NCI-H524 (cell line): ENCODE data around the gene IL3.

ENCODE experiments used
- DNase-seq, 2 experiments: peaks; one replicate each; lab custom pipeline; 2025; lab: John Stamatoyannopoulos, UW

Gene IL3

DNA sequence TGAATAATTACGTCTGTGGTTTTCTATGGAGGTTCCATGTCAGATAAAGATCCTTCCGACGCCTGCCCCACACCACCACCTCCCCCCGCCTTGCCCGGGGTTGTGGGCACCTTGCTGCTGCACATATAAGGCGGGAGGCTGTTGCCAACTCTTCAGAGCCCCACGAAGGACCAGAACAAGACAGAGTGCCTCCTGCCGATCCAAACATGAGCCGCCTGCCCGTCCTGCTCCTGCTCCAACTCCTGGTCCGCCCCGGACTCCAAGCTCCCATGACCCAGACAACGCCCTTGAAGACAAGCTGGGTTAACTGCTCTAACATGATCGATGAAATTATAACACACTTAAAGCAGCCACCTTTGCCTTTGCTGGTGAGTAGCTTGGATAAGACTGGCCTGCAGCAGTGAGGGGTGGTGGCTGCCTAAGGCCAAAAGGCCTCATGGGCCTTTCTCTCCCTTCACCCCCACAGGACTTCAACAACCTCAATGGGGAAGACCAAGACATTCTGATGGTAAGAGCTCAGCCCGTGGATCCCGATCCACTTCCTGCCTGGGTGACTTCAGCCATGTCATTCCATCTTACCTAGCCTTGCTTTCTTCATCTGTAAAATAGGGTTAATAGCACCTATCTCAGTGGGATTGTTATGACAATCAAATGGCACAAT is at the start of gene IL3:
IL3 (plus strand) TSS at position 155 of the 661 bp plus-strand sequence; CDS start at position 207, 52 bp downstream.
- no peak for DNase-seq

DNA sequence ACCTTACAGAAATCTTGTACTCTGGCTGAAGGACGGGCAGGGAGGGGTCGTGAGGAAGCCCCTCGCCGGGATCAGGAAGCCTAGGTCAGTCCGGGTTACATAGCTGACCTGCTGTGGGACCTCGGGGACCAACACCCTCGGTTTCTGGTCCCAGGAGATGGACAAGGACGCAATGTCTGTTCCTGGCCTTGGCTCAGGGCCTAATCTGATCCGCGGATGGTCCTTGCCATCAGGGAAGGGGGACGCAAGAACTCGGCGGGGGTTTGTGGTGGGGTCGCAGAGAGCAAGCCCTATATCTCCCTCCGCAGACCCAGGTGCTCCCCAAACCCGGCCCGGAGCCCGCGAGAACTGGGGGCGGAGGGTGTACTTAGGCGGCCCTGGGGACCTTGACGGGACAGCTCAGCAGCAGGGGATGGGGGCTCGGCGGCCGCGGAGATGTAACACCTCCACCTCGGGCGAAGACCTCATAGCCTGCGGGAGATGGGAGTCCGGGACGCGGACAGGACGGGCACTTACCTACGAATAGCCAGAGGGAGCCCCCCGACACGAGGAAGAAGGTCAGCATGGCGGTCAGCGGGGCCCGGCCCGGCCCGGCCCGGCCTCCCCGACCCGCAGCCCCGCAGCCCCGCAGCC is 49.4 kb upstream of the IL3 start:
- peak in 1 of 2 experiments; percentile 7 for DNase-seq

DNA sequence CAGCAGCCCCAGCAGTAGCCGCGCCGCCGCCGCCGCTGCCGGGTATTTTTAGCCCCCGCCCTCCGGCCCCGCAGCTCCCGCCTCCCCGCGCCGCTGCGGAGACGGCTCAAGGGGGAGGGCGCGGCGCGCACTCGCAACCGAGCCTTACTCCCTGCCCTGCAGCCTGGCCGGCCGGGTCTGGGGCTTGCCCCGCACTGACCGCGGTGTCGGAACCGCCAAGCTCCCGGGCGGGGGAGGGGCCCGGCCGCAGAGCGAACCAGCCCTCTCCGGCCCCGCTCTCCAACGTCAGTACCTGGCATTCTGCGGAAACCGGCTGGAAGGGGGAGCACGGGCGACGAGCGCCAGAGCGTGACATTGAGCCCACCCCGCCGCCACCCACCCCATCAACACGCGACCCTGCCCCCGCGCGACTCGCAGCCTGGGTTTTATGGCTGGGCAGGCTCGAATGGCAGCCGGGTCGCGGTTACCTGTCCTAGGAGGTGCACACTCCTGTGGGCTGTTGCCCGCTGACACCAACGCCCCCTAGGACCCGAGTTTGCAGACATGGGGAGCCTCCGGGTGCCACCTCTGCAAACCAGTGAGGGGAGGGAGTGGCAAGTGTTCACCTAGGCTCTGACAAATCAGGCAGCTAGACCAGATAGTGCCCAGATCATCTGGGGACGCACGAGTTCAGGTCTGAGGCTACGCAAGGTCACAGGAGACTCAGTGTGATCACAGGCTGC is 48.7 kb upstream of the IL3 start, which contains the start of gene ACSL6:
ACSL6 (minus strand) TSS at position 37 of the 722 bp plus-strand sequence. CDS start 105 bp downstream, outside the sequence.
- DNase-seq, result peak in 1 of 2 experiments; percentile 20

DNA sequence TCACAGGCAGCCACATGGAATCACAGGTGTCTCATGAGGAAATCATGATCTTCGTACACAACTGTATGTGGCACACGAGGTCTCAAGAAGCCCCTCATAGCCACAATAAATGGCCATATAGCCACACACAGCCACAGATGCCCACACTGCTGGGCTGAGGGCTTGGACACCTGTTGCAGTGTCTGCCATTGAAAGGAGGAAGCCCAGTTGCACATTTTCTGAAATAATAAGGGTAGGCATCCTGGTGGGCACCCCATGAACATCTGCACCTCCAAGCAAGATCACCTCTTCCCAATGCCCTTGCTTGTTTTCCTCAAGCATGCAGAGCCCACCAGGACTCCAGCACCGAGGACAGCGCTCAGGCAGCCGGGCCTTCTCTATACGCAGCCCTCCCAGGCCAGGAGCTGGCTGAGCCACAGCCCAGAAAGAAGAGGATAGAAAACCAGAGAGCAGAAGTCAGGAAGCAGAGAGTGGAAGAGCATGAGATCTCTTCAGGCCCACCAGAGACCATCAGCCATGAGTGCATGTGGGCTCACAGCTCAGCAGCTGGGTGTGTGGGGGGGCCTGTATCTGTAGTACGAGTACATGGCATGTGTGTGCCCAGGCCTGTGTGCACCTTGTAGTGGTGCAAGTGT is 48.0 kb upstream of the IL3 start:
- no peak for DNase-seq

- DNase-seq, result no peak
Observed at GRCh38 chr5:132013006-132013689, 47.3 kb upstream of the IL3 start.

- no peak for DNase-seq
Observed at GRCh38 chr5:132013711-132014110, 46.7 kb upstream of the IL3 start.

GRCh38 chr5:132016721-132017250 is 43.7 kb upstream of the IL3 start:
- no peak for DNase-seq

DNA sequence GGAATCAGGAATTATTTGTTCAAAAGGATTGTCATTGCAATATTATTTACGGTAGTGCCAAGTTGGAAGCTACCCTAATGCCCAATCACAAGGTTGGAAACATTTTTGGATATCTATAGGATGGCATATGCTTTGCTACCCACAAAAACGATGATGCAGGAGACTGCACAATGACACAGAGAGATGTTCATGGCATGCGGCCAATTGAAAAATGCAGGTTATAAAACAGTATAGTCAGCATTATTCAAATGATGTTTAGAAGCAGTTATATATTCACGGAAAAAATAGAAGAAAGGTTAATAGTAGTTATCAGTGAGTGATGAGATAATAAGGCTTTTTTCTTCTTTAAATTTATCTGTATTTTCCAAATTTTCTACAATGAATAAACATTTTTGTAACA is 43.1 kb upstream of the IL3 start:
- DNase-seq, result no peak

DNA sequence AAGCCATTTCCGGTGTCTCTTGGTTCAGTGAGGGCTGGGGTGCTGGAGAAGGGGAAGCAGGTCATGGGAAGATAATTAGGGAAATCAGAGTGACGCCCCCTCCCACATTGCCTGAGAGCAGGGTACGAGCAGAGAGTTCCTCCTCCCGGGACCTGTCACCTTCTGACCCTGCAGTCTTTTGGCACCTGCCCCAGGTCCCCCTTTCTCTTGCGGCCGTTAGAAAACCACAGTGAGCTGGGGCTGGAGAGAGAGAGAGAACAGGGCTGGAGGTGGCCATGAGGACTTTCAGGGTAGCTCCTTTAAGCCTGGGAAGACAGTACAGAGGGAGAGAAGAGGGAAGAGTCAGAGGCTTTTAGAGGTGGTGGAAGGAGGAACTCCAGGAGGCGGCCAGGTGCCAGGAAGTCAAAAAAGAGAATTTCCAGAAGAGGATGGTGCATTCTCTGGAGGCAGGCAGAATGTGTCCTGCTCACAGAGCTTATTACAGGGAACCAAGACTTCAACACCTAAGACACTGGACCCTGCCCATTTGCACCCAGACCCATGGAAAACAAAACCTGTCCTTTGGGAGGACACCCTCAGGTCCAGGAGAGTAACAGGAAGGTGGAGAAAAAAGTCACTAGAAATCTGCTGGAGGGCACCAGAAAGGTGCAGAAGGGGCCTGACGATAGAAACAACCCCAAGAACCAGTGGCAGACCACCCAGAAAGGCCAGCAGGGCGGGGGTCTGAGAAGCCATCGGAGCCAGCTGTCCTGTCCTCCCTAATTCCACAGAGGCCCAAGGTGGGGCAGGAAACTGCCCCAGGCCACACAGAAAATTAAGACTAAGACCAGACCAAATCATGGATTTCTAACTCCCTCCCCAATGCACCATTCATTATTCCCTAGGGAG is 42.5 kb upstream of the IL3 start:
- DNase-seq, result no peak

- DNase-seq, result no peak
Observed at GRCh38 chr5:132019337-132019736, 41.1 kb upstream of the IL3 start.

GRCh38 chr5:132019857-132020555 is 40.4 kb upstream of the IL3 start:
- no peak for DNase-seq

- no peak for DNase-seq
Observed at GRCh38 chr5:132020568-132021339, 39.7 kb upstream of the IL3 start.

GRCh38 chr5:132021654-132022053 is 38.8 kb upstream of the IL3 start:
- DNase-seq, result no peak

DNA sequence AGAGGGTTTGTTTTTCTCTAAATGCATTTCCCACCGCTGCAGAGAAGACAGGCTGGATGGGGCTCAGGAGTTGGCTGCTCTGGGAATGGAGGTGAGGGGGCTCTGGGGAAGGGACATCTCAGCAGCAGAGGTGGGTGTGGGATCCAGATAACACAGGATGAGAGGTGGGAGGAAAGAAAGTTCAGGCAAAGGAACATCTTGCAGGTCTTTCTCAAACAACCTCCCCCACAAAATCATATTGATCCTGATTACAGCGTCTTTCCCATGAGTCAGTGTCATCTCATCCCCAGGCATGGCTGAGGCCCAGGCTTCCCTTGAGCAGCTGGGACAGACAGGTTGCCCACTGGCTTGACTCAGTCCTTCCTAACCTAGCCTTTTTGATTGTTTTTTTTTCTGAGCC is 37.7 kb upstream of the IL3 start:
- no peak for DNase-seq

DNA sequence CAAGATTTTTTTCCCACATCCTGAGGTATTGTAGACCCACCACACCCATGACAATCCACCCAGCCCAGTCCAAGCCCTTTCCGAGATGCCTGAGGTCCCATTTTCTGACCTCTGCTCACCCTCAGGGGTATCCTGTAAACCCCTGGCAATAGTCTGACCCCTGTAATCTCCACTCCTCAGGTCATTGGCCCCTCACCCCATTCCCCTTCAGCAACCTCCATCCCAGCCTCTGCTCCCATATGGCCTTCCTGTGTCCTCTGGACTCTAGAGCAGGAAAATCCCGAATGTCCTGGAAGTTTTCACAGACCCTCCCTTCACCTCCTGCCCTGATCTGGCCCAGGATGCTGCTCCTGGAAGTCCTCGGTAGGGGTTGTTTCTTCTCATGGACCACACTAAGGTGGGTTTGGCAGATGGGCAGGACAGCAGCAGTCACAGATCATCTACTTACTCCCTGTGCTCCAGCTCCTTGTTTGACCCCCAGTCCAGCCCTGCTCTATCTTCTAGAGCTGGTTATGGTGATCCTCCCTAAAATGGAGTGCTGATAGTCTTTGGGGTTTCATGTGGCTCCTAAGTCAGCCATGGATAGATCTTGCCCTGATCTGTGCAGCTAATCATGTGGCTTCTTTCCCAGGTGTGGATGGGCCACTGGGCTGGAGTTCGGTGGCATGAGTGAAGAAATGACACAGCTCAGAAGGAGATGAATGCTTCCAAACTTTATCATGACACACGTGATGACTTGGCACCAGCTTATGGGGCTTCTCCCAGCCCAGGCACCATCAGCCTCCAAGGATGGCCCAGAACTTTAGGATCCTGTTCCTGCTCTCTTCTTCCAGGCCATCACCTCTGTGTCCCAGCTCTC is 37.0 kb upstream of the IL3 start:
- no peak for DNase-seq

- DNase-seq, result no peak
Observed at GRCh38 chr5:132024117-132024435, 36.4 kb upstream of the IL3 start.

DNA sequence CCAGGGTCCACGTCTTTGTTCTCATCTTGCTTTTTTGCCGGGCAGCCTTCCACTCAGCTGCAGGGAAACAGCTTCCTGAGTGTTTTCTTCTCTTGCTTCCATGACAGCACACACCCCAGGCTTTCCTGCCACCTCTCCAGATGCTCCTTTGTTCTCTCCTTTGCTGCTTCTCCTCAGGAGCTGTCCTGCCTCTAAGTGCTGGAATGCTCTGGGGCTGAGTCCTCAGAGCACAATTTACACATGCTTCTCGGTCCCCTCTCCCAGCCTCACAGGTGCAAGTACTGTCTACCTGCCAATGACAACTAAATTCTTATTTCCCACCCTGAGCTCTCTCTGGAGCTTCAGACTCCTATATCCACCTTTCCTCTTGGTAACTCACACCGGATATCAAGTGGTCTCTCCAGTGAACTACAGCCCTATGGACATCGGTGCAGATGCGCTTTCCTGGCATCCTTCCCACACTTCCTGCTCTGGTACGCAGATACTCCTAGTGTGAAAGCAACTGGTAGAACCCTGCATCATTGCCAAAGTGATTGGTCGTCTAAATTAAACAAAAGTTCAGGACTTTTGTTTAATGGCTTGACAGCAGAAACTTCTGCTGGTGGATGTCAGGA is 35.6 kb upstream of the IL3 start:
- no peak for DNase-seq

DNA sequence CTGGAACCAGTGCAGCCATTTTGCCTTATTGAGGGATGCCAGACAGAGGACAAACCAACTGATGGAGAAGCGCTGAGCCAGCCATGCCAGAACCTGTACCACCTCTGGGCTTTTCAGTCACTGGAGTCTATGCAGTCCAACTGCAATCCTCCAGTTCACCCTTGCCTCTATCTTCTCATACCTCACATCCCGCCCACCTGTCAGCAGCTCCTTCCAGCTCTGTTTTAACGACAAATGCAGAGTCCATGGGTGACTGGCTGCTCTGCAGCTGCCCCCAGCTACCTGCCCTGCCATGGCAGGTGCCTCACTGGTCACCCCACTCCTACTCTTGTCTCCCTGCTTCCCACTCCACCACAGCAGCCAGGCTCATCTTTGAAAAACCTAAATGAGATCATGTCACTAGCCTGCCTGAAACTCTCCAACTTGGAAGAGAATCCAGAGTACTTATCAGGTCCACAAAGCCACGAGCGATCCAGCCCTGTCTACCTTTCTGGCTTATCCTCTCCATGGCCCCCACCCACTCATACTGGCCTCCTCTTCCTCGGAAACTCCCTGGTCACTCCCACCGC is 35.0 kb upstream of the IL3 start:
- DNase-seq, result no peak
